ENCODE data around the gene INSRR. TPM values are rescaled to one million over a fixed set of nuclear protein-coding genes. Genes with fewer than 3 reads are reported as not detected.

The INSRR gene
- total RNA-seq, 4 donors from 2014 or later = not detected

DNA sequence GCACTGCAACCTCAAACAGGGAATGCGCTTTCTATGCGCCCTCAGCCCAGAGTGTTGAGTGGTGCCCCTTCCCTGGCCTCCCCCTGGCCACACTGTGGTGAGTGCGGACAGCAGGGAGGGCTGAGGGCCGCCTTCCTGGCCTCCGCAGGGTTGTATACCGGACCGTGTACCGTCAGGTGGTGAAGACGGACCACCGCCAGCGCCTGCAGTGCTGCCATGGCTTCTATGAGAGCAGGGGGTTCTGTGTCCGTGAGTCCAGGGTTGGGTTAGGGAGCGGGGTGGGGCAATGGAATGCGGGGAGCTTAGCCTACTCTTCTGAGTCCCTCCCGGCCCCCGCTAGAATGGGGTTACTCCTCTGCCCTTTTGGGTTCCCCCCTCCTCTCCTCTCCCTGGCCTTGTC lies 46.3 kb upstream of the INSRR start:
- Histone ChIP-seq H3K9me3 (no peaks in the 10 kb centered on the region), H3K36me3 (peaks cover 0 to 54% (median 20%) of the 10 kb centered on the region in 4 donors), H3K4me3 (no peak overlapping the region), H3K27ac (replicated peaks in 1 of 4) (no peak overlapping the region), H3K27me3 (peaks cover 0 to 58% (median 0%) of the 10 kb centered on the region in 4 donors), H3K4me1 (peaks cover 40 to 64% (median 45%) of the 10 kb centered on the region in 4 donors)
- TF ChIP-seq POLR2AphosphoS5 (IDR thresholded peaks at IDR 0.05) (no peak), POLR2A (IDR thresholded peaks at IDR 0.05; ENCODE audit: low read depth) (no peak)
- WGBS = 80% methylated on average over 6 of the region's 16 CpGs
- intact Hi-C loops (cut with DNase I) = no loop called here
- no peak for DNase-seq (ENCODE audit: extremely low spot score)

DNA sequence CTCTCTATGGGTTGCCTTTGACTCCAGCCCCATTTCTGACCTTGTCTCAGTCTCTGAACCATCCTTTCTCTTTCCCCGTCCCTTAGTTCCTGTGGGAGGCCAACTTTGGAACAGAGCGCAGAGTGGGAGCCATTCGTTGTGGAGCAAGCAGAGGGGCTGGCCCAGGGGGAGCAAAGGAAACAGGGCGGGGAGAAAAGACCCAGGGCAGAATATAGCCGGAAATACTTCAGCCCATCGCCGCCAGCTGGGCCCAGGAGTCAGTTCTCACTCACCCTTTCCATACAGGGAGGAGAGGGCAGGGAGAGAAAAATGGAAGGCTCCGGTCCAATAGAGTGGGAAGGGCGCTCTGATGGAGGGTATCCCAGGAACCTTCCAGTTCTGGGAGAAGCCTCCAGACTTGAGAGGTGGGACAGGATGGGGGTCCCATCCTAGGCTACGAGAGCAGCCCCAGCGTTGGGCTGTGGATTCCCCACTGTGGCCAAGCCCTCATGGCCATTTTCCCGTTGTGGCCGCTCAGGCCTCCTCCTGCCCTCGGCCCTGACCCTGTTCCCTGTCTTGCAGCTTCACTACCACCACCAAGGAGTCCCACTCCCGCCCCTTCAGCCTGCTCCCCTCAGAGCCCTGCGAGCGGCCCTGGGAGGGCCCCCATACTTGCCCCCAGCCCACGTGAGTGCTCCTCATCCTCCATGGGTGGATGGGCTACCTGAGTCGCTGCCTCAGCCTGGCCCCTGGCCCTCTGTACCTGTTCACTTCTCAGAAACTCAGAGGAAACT lies 45.5 kb upstream of the INSRR start:
- Histone ChIP-seq H3K27me3 (peaks cover 0 to 57% (median 0%) of the 10 kb centered on the region in 4 donors), H3K4me3 (no peak overlapping the region), H3K4me1 (peaks cover 42 to 71% (median 53%) of the 10 kb centered on the region in 4 donors), H3K27ac (replicated peaks in 1 of 4) (no peak overlapping the region), H3K9me3 (no peaks in the 10 kb centered on the region), H3K36me3 (peaks cover 0 to 46% (median 17%) of the 10 kb centered on the region in 4 donors)
- no peak for TF ChIP-seq EP300 (IDR thresholded peaks at IDR 0.05)
- TF ChIP-seq POLR2AphosphoS5 (IDR thresholded peaks at IDR 0.05) = no peak
- TF ChIP-seq, protein P1, sequence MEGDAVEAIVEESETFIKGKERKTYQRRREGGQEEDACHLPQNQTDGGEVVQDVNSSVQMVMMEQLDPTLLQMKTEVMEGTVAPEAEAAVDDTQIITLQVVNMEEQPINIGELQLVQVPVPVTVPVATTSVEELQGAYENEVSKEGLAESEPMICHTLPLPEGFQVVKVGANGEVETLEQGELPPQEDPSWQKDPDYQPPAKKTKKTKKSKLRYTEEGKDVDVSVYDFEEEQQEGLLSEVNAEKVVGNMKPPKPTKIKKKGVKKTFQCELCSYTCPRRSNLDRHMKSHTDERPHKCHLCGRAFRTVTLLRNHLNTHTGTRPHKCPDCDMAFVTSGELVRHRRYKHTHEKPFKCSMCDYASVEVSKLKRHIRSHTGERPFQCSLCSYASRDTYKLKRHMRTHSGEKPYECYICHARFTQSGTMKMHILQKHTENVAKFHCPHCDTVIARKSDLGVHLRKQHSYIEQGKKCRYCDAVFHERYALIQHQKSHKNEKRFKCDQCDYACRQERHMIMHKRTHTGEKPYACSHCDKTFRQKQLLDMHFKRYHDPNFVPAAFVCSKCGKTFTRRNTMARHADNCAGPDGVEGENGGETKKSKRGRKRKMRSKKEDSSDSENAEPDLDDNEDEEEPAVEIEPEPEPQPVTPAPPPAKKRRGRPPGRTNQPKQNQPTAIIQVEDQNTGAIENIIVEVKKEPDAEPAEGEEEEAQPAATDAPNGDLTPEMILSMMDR (IDR thresholded peaks at IDR 0.05) = no peak
- no peak for TF ChIP-seq POLR2A (IDR thresholded peaks at IDR 0.05; ENCODE audit: low read depth)
- WGBS = 77% methylated on average over 16 of the region's 19 CpGs
- DNase-seq (ENCODE audit: extremely low spot score) = no peak
- intact Hi-C loops (cut with DNase I) = no loop called here

DNA sequence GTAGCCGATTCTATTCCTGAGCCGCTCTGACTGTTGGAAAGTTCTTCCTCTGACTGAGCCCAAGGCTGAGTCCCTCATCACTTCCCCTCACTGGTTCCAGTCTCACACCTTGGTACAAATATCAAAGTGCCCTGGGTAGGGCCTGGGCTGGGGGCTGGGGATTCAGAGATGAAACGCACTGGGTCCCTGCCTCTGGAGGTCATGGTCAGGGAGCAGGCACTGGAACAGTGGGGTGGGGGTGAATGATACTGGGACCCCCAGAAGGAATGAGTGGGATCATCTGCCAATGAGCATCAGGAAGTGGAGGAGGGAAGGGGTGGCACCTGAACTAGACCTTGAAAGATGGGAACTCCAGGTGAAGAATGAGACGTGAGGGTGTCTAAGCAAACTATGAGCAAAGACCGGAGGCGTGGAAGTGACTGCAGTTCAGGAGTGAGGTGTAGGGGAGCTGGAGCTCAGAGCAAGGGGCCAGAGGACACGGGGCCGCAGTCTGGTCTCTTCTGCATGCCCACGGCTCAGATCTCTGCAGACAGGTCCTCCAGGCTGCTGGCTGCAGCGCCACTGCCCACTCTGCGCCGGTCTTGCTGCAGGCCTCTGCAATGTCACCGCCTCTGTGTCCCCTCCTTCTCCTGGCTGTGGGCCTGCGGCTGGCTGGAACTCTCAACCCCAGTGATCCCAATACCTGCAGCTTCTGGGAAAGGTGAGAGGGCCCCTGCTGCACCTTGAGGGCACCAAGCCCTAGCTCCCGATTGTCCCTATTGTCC lies 44.6 kb upstream of the INSRR start:
- Histone ChIP-seq H3K27ac (replicated peaks in 1 of 4) (no peak overlapping the region), H3K36me3 (peaks cover 0 to 37% (median 15%) of the 10 kb centered on the region in 4 donors), H3K27me3 (peaks cover 0 to 60% (median 0%) of the 10 kb centered on the region in 4 donors), H3K4me3 (no peak overlapping the region), H3K9me3 (no peaks in the 10 kb centered on the region), H3K4me1 (peaks cover 45 to 79% (median 58%) of the 10 kb centered on the region in 4 donors)
- no peak for DNase-seq (ENCODE audit: extremely low spot score)
- TF ChIP-seq POLR2AphosphoS5 (IDR thresholded peaks at IDR 0.05) = no peak
- TF ChIP-seq, protein P1 (IDR thresholded peaks at IDR 0.05) = no peak
- 86% methylated on average over 12 of the region's 15 CpGs for WGBS
- intact Hi-C loops (cut with DNase I) = no loop called here

DNA sequence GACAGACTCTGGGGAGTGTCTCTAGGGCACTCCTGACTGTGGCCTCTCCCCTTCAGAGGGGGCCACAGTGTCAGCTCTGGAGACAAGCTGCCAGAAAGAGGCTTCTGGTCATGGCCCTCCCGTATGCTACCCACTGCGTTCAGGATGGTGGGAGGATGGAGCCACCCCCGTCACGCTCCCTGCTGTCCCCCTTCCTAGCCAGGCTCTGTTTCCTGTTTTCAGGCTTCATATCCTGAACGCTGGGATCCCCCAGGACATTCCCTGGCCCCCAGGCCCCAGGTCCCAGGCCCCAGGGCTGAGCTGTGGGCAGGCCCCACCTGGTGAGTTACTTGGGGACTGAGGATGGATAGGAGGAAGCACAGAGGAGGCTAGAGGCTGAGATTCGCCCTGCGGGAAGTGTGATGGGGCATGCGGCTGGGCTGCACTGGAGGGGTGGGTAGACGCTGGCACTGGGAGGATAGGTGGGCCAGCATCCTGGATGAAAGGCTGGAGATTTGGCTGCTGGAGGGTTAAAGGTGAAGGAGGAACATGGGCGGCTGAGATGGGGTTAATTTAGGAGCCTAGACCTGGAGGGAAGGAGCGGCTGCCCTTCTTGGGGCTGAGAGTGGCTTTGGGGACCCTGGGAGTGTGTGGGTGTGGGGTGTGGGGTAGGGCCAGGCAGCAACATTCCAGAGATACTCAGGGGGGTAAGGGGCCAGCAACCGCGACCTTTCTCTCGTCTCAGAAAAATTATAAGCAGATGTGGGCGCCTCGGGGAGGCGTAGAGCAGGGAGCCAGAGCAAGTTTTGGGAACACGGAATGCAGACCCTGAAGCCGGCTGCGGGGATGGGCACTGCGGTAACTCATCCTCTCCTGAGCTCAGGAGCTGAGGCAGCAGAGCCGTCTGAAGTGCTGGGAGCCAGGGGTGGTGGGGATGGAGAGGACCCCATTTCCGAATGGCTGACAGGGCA lies 43.3 kb upstream of the INSRR start:
- intact Hi-C loops (cut with DNase I) = no loop called here
- no peak for TF ChIP-seq POLR2A (IDR thresholded peaks at IDR 0.05; ENCODE audit: low read depth)

DNA sequence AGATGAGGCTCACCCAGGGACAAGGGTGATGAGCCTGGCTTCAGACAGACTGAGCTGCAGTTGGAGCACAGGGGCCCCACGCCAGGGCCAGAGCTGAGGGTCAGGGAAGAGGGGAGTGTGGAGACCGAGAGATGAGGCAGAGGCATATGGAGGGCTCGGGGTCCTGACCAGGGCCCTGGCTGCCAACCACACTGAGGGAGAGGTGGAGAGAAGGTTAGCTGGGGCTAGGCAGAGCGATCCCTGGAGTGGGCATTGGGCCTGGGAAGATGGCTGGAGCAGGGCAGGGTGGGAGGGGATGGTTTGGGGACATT lies 42.6 kb upstream of the INSRR start:
- H3K36me3 ChIP-seq = peaks cover 0 to 18% (median 5%) of the 10 kb centered on the region in 4 donors
- H3K4me3 ChIP-seq = no peak overlapping the region
- peaks cover 0 to 56% (median 0%) of the 10 kb centered on the region in 4 donors for H3K27me3 ChIP-seq
- peak overlapping the region in 1 of 4 donors; percentile 30 for H3K27ac ChIP-seq (replicated peaks in 1 of 4)
- intact Hi-C loops (cut with DNase I) = no loop called here
- 80% methylated on average over 4 of the region's 4 CpGs for WGBS
- TF ChIP-seq, protein P1 (IDR thresholded peaks at IDR 0.05) = no peak
- TF ChIP-seq POLR2AphosphoS5 (IDR thresholded peaks at IDR 0.05) = no peak
- no peaks in the 10 kb centered on the region for H3K9me3 ChIP-seq
- no peak for DNase-seq (ENCODE audit: extremely low spot score)
- H3K4me1 ChIP-seq = peaks cover 57 to 81% (median 61%) of the 10 kb centered on the region in 4 donors

More for the DNA sequence above, 43.3 kb upstream of the INSRR start:
- Histone ChIP-seq H3K36me3 (peaks cover 0 to 25% (median 9%) of the 10 kb centered on the region in 4 donors), H3K4me3 (no peak overlapping the region), H3K9me3 (no peaks in the 10 kb centered on the region), H3K27me3 (peaks cover 0 to 59% (median 0%) of the 10 kb centered on the region in 4 donors), H3K4me1 (peaks cover 50 to 81% (median 60%) of the 10 kb centered on the region in 4 donors), H3K27ac (replicated peaks in 1 of 4) (peak overlapping the region in 1 of 4 donors; percentile 30)
- WGBS = 73% methylated on average over 16 of the region's 23 CpGs
- no peak for DNase-seq (ENCODE audit: extremely low spot score)

All from esophagus muscularis mucosa (tissue), 4 donors.